ENCODE measurements around the gene MIPEP. TPM values are rescaled to one million over a fixed set of nuclear protein-coding genes. Genes with fewer than 3 reads are reported as not detected.

MIPEP gene
- total and polyA plus RNA-seq, 9 of the 15 experiments (the other 6 are each of a cell fraction or from before 2014, with no cell fraction given): 1.7 to 19.3 (median 13.1) TPM

DNA sequence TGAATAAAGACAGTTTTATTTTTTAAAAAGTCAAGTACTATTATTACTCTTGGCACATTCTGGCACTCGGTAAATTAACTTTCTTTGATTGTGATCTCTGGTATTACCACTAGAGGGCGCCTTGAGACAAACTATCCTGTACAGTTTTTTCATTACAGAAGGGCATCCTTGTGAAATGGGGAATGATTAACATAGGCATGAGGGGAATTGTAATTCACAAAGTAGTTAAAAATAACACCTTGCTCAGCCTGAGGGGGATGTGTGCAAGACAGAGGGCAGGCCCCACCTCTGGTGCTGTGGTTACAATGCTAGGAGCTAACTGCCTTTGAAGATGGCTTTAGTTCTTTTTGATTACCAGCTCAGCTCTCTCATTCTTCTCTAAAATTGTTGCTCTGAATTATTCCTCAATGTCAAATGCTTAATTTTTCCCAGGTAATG is 32.3 kb upstream of the MIPEP start:
- no peaks in the 10 kb centered on the region for H3K27me3 ChIP-seq (ENCODE audit: control insufficient read depth in 2 of 2, insufficient read depth in 2 of 2, low read length in 2 of 2)
- TF ChIP-seq BCOR (IDR thresholded peaks at IDR 0.05) (no peak), FIP1L1 (IDR thresholded peaks at IDR 0.05; ENCODE audit: low read depth, low read length, poor library complexity, severe bottlenecking) (no peak), TEAD4 (IDR thresholded peaks at IDR 0.05; ENCODE audit: low read length) (no peak), TEAD4 (CRISPR knock-in tag; IDR thresholded peaks at IDR 0.05; ENCODE audit: borderline replicate concordance) (no peak), RAD21 (CRISPR knock-in tag; conservative IDR thresholded peaks at IDR 0.05 in 1 of 2, IDR thresholded peaks at IDR 0.05 in 1 of 2) (peak in 1 of 2 experiments; percentile 64; a peak in 2 of 4 replicates), SP1 (CRISPR knock-in tag; IDR thresholded peaks at IDR 0.05) (no peak), TAF7 (tag; IDR thresholded peaks at IDR 0.05) (no peak), ZNF3 (CRISPR knock-in tag; IDR thresholded peaks at IDR 0.05) (no peak), SMC3 (conservative IDR thresholded peaks at IDR 0.05; ENCODE audit: insufficient read depth, low read depth, low read length) (0 out of 2 replicates have a peak, but pooled peaks have one; percentile 19), HOXB6 (CRISPR knock-in tag; IDR thresholded peaks at IDR 0.05; ENCODE audit: borderline replicate concordance) (no peak), ZNF384 (IDR thresholded peaks at IDR 0.05; ENCODE audit: low read depth, low read length) (peak; percentile 44; the same call in 1 of the 2 replicates)
- TF ChIP-seq, protein P1, sequence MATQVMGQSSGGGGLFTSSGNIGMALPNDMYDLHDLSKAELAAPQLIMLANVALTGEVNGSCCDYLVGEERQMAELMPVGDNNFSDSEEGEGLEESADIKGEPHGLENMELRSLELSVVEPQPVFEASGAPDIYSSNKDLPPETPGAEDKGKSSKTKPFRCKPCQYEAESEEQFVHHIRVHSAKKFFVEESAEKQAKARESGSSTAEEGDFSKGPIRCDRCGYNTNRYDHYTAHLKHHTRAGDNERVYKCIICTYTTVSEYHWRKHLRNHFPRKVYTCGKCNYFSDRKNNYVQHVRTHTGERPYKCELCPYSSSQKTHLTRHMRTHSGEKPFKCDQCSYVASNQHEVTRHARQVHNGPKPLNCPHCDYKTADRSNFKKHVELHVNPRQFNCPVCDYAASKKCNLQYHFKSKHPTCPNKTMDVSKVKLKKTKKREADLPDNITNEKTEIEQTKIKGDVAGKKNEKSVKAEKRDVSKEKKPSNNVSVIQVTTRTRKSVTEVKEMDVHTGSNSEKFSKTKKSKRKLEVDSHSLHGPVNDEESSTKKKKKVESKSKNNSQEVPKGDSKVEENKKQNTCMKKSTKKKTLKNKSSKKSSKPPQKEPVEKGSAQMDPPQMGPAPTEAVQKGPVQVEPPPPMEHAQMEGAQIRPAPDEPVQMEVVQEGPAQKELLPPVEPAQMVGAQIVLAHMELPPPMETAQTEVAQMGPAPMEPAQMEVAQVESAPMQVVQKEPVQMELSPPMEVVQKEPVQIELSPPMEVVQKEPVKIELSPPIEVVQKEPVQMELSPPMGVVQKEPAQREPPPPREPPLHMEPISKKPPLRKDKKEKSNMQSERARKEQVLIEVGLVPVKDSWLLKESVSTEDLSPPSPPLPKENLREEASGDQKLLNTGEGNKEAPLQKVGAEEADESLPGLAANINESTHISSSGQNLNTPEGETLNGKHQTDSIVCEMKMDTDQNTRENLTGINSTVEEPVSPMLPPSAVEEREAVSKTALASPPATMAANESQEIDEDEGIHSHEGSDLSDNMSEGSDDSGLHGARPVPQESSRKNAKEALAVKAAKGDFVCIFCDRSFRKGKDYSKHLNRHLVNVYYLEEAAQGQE (IDR thresholded peaks at IDR 0.05; ENCODE audit: borderline replicate concordance): peak; percentile 17; the same call in 1 of the 2 replicates
- TF ChIP-seq, protein P1 (CRISPR knock-in tag; IDR thresholded peaks at IDR 0.05; ENCODE audit: low read depth): no peak
- TF ChIP-seq, protein P2, sequence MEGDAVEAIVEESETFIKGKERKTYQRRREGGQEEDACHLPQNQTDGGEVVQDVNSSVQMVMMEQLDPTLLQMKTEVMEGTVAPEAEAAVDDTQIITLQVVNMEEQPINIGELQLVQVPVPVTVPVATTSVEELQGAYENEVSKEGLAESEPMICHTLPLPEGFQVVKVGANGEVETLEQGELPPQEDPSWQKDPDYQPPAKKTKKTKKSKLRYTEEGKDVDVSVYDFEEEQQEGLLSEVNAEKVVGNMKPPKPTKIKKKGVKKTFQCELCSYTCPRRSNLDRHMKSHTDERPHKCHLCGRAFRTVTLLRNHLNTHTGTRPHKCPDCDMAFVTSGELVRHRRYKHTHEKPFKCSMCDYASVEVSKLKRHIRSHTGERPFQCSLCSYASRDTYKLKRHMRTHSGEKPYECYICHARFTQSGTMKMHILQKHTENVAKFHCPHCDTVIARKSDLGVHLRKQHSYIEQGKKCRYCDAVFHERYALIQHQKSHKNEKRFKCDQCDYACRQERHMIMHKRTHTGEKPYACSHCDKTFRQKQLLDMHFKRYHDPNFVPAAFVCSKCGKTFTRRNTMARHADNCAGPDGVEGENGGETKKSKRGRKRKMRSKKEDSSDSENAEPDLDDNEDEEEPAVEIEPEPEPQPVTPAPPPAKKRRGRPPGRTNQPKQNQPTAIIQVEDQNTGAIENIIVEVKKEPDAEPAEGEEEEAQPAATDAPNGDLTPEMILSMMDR (IDR thresholded peaks at IDR 0.05 in 2 of 3, conservative IDR thresholded peaks at IDR 0.05 in 1 of 3; ENCODE audit: insufficient read depth in 2 of 3, low read depth in 1 of 3, low read length in 3 of 3): peak; percentile 33 to 58 (median 48); a peak in 5 of 6 replicates
- ATAC-seq (no peak), FAIRE-seq (no peak), DNase-seq (ENCODE audit: extremely low read depth in 1 of 4, low spot score in 3 of 4) (peak; percentile 12 to 18 (median 15))
- H3K4me3 ChIP-seq: no peak overlapping the region
- H3K9me3 ChIP-seq (replicated peaks; ENCODE audit: control insufficient read depth, insufficient read depth, low read depth, low read length): no peaks in the 10 kb centered on the region
- no TSS peak for BruUV-seq (replicated peaks)
- no peak overlapping the region for H3K4me2 ChIP-seq (ENCODE audit: insufficient read depth, low read length)
- H2AFZ ChIP-seq (ENCODE audit: low read depth, low read length): no peak overlapping the region
- in situ Hi-C loops (cut with MboI) (loop anchor here (25.0 kb wide), 1 partner anchor 291 kb away; no protein-coding TSS in a partner anchor), intact Hi-C loops (cut with micrococcal nuclease) (loop anchor here (2.0 kb wide), 1 partner anchor 299 kb away; no protein-coding TSS in a partner anchor)
- H3K9ac ChIP-seq (ENCODE audit: insufficient read depth in 1 of 2, low read depth in 2 of 2, low read length in 2 of 2): no peak overlapping the region
- no peaks in the 10 kb centered on the region for H3K79me2 ChIP-seq (ENCODE audit: control insufficient read depth, insufficient read depth, low read length)
- no peaks in the 10 kb centered on the region for H3K4me1 ChIP-seq (replicated peaks in 1 of 2; ENCODE audit: control insufficient read depth in 2 of 2, insufficient read depth in 2 of 2, low read length in 2 of 2)
- WGBS (ENCODE audit: insufficient coverage, low coverage, missing lambda C conversion rate): 0% methylated on average over 2 of the region's 2 CpGs
- no peaks in the 10 kb centered on the region for H3K9me1 ChIP-seq (ENCODE audit: control insufficient read depth, insufficient read depth, low read length)
- ChIA-PET CTCF (ENCODE audit: low intra/inter-chr PET ratio) (no interaction called here), POLR2A (no interaction called here)
- no peaks in the 10 kb centered on the region for H3K36me3 ChIP-seq (ENCODE audit: control insufficient read depth, insufficient read depth, low read length)
- H4K20me1 ChIP-seq (replicated peaks; ENCODE audit: control insufficient read depth, insufficient read depth, low read length): no peaks in the 10 kb centered on the region
- no peak overlapping the region for H3K27ac ChIP-seq (ENCODE audit: extremely low read depth, low read depth, low read length)

Measured in K562 (cell line).